ENCODE measurements around the gene CEP72.

DNA sequence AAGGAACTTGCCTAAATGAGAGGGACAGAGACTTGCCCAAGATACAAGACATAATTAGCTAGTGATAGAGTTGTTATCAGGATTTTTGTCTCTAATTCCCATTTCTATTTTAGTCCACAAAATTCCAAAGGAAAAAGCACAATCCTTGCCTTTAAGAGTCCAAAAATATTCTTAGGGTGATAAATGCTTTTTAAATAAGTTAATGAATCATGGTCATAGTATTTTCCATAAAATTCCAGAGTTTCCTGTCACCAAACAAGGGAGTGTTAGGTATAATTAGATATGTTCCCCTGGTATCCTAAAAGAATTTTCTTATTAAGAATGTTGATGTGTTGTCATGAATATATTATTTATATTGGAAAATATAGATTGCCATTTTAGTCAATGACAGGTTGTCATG is 21.8 kb upstream of the CEP72 start:
- TF ChIP-seq, protein P1, sequence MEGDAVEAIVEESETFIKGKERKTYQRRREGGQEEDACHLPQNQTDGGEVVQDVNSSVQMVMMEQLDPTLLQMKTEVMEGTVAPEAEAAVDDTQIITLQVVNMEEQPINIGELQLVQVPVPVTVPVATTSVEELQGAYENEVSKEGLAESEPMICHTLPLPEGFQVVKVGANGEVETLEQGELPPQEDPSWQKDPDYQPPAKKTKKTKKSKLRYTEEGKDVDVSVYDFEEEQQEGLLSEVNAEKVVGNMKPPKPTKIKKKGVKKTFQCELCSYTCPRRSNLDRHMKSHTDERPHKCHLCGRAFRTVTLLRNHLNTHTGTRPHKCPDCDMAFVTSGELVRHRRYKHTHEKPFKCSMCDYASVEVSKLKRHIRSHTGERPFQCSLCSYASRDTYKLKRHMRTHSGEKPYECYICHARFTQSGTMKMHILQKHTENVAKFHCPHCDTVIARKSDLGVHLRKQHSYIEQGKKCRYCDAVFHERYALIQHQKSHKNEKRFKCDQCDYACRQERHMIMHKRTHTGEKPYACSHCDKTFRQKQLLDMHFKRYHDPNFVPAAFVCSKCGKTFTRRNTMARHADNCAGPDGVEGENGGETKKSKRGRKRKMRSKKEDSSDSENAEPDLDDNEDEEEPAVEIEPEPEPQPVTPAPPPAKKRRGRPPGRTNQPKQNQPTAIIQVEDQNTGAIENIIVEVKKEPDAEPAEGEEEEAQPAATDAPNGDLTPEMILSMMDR (IDR thresholded peaks at IDR 0.05), result no peak
- no peak for TF ChIP-seq POLR2A (IDR thresholded peaks at IDR 0.05)
